ENCODE data around the gene TTC29. TPM values are rescaled to one million over a fixed set of nuclear protein-coding genes. Genes with fewer than 3 reads are reported as not detected.

The TTC29 gene
- total and polyA plus RNA-seq, 12 donors = not detected

GRCh38 chr4:146883070-146883469, 62.6 kb downstream of the TTC29 start:
- no peaks in the 10 kb centered on the region for H3K4me1 ChIP-seq (replicated peaks in 1 of 2)
- H3K36me3 ChIP-seq (replicated peaks in 1 of 2) = no peaks in the 10 kb centered on the region
- H3K27ac ChIP-seq = no peak overlapping the region
- H3K9me3 ChIP-seq (replicated peaks in 1 of 3) = no peaks in the 10 kb centered on the region
- DNase-seq = no peak
- 75 to 87% (median 79%) methylated on average over 3 of the region's 3 CpGs for WGBS, 4 donors
- no peak for TF ChIP-seq CTCF (IDR thresholded peaks at IDR 0.05)
- no peak for TF ChIP-seq POLR2A (IDR thresholded peaks at IDR 0.05)
- H3K4me3 ChIP-seq = no peak overlapping the region
- intact Hi-C loops (cut with DNase I) = no loop called here
- H3K27me3 ChIP-seq = no peaks in the 10 kb centered on the region

DNA sequence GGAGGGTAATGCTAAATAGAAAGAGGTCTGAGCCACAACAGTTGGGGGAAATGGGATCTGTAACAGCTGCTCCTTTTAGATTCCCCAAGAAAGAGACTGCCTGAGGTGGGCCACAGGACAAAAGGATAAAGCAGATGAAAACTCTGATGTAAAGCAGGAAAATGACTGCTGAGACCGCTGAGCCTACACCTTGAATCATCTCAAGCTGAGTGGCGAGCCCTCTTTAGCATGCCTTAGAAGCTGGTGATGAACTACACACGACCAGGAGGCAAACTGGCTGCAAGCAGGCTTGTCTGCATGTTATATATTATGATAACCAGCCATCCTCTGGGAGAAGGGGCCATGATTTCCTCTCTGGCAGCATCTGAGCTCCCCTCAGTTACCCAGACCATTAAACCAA, 88.4 kb downstream of the TTC29 start:
- H3K4me3 ChIP-seq = no peak overlapping the region
- H3K27me3 ChIP-seq = peaks cover 8% of the 10 kb centered on the region
- H3K27ac ChIP-seq = no peak overlapping the region
- no peaks in the 10 kb centered on the region for H3K4me1 ChIP-seq (replicated peaks in 1 of 2)
- TF ChIP-seq POLR2A (IDR thresholded peaks at IDR 0.05) (no peak), CTCF (IDR thresholded peaks at IDR 0.05) (no peak)
- no peak for DNase-seq
- 54 to 61% (median 56%) methylated on average over 3 of the region's 3 CpGs for WGBS, 4 donors
- no peaks in the 10 kb centered on the region for H3K9me3 ChIP-seq (replicated peaks in 1 of 3)
- H3K36me3 ChIP-seq (replicated peaks in 1 of 2) = no peaks in the 10 kb centered on the region
- intact Hi-C loops (cut with DNase I) = no loop called here

DNA sequence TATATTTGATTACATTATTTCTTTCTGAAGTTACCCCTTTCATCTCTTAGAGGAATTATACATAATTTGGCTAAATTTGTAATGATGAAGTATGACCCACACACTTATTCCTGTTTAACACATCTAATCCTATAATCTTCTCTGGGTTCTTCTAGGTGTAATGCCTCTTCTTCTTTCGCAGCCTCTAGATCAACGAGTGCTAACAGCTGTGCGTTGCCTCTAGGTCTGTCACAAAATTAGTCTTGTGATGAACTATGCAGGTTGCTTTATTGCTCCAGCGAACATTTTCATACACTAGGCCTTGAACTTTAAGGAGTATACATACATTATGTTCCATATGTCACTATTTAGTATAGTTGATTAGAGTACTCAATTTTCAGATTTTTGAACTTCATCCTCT, 89.9 kb downstream of the TTC29 start:
- H3K9me3 ChIP-seq (replicated peaks in 1 of 3) = no peaks in the 10 kb centered on the region
- intact Hi-C loops (cut with DNase I) = no loop called here
- H3K27ac ChIP-seq = no peak overlapping the region
- no peak overlapping the region for H3K4me3 ChIP-seq
- 72 to 82% (median 74%) methylated on average over 4 of the region's 4 CpGs for WGBS, 4 donors
- no peaks in the 10 kb centered on the region for H3K36me3 ChIP-seq (replicated peaks in 1 of 2)
- no peak for DNase-seq
- no peak for TF ChIP-seq POLR2A (IDR thresholded peaks at IDR 0.05)
- TF ChIP-seq CTCF (IDR thresholded peaks at IDR 0.05) = no peak
- H3K27me3 ChIP-seq = peaks cover 4% of the 10 kb centered on the region
- no peaks in the 10 kb centered on the region for H3K4me1 ChIP-seq (replicated peaks in 1 of 2)

DNA sequence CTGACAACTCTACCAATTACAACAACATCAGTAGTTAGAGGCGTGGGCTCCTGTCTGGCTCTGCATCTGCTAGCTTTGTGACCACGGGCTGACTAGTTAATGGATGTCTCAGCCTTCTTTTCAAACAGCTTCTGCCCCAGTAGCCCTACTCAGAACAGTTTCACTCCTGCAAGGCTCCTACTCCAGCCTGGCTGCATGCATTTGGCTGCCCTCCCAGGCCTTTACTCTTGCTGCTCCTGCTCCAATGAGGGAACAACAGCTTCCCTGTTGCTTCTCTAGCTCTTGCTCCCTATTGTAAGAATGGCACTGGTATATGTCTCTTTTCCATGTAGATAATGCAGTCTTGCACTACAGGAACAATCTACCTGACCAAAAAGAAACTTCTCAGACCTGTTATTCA, 93.3 kb downstream of the TTC29 start:
- WGBS, 4 donors = 47 to 63% (median 53%) methylated on average over 2 of the region's 2 CpGs
- no peaks in the 10 kb centered on the region for H3K36me3 ChIP-seq (replicated peaks in 1 of 2)
- H3K4me3 ChIP-seq = no peak overlapping the region
- no peak overlapping the region for H3K27ac ChIP-seq
- no peak for DNase-seq
- peaks cover 4% of the 10 kb centered on the region for H3K27me3 ChIP-seq
- no peaks in the 10 kb centered on the region for H3K4me1 ChIP-seq (replicated peaks in 1 of 2)
- no peak for TF ChIP-seq CTCF (IDR thresholded peaks at IDR 0.05)
- no peak for TF ChIP-seq POLR2A (IDR thresholded peaks at IDR 0.05)
- H3K9me3 ChIP-seq (replicated peaks in 1 of 3) = no peaks in the 10 kb centered on the region
- intact Hi-C loops (cut with DNase I) = no loop called here
